Measurements from ENCODE around the gene TENT5C.

The TENT5C gene

GRCh38 chr1:117634631-117635030, 28.8 kb downstream of the TENT5C start:
- no peak for DNase-seq (ENCODE audit: low spot score)

- DNase-seq (ENCODE audit: low spot score) = no peak
Observed at GRCh38 chr1:117635805-117636204, 30.0 kb downstream of the TENT5C start.

GRCh38 chr1:117636637-117637425, 31.0 kb downstream of the TENT5C start:
- DNase-seq (ENCODE audit: low spot score) = no peak

- no peak for DNase-seq (ENCODE audit: low spot score)
Observed at GRCh38 chr1:117638141-117638540, 32.3 kb downstream of the TENT5C start.

- DNase-seq (ENCODE audit: low spot score) = no peak
Observed at GRCh38 chr1:117638759-117639158, 32.9 kb downstream of the TENT5C start.

- no peak for DNase-seq (ENCODE audit: low spot score)
Observed at GRCh38 chr1:117639741-117640140, 33.9 kb downstream of the TENT5C start.

- DNase-seq (ENCODE audit: low spot score) = no peak
Observed at GRCh38 chr1:117641536-117641935, 35.7 kb downstream of the TENT5C start.

- DNase-seq (ENCODE audit: low spot score) = no peak
Observed at GRCh38 chr1:117642963-117643362, 37.1 kb downstream of the TENT5C start.

GRCh38 chr1:117643601-117644000, 37.8 kb downstream of the TENT5C start:
- DNase-seq (ENCODE audit: low spot score) = no peak

- DNase-seq (ENCODE audit: low spot score) = no peak
Observed at GRCh38 chr1:117644696-117645311, 39.0 kb downstream of the TENT5C start.

- DNase-seq (ENCODE audit: low spot score) = no peak
Observed at GRCh38 chr1:117645343-117645742, 39.5 kb downstream of the TENT5C start.

GRCh38 chr1:117646007-117646811, 40.4 kb downstream of the TENT5C start:
- DNase-seq (ENCODE audit: low spot score) = no peak

GRCh38 chr1:117646956-117647355, 41.1 kb downstream of the TENT5C start:
- no peak for DNase-seq (ENCODE audit: low spot score)

- no peak for DNase-seq (ENCODE audit: low spot score)
Observed at GRCh38 chr1:117648015-117648414, 42.2 kb downstream of the TENT5C start.

- no peak for DNase-seq (ENCODE audit: low spot score)
Observed at GRCh38 chr1:117650840-117651568, 45.2 kb downstream of the TENT5C start.

GRCh38 chr1:117651616-117652015, 45.8 kb downstream of the TENT5C start:
- no peak for DNase-seq (ENCODE audit: low spot score)

- DNase-seq (ENCODE audit: low spot score) = no peak
Observed at GRCh38 chr1:117652421-117652820, 46.6 kb downstream of the TENT5C start.

- no peak for DNase-seq (ENCODE audit: low spot score)
Observed at GRCh38 chr1:117653195-117653594, 47.3 kb downstream of the TENT5C start.

GRCh38 chr1:117653732-117654492, 48.1 kb downstream of the TENT5C start:
- DNase-seq (ENCODE audit: low spot score) = no peak

GRCh38 chr1:117654493-117655219, 48.8 kb downstream of the TENT5C start:
- DNase-seq (ENCODE audit: low spot score) = no peak

- DNase-seq (ENCODE audit: low spot score) = no peak
Observed at GRCh38 chr1:117655220-117655577, 49.4 kb downstream of the TENT5C start.

All from AG08396 (cell line).